Activated T-cell treated with anti-CD3 and anti-CD28 coated beads, Interleukin-2, amount 50 U/mL, for 72 hours (primary cell): Measurements from ENCODE around the gene SLC38A3. TPM values are rescaled to one million over a fixed set of nuclear protein-coding genes. Genes with fewer than 3 reads are reported as not detected.

Source experiments
- ATAC-seq, 2 donors: fragments of 150-1000 bp; cut with Tn5 transposase; replicated peaks in 1 of 2; 2 replicates each; pipeline ENCODE4 v1.10.0; 2021; ENCODE audit warnings: moderate library complexity in 2 of 2, mild to moderate bottlenecking in 1 of 2
- DNase-seq, 2 donors: peaks; one replicate each; pipeline ENCODE4 v3.0.0; 2021 to 2022; ENCODE audit warnings: mixed read lengths in 1 of 2
- H3K27ac Mint-ChIP-seq: one replicate; pipeline ENCODE4 v1.8.0; 2022; ENCODE audit warnings: mild to moderate bottlenecking, moderate library complexity, mixed read lengths
- H3K27me3 Mint-ChIP-seq: one replicate; pipeline ENCODE4 v1.8.0; 2022; ENCODE audit warnings: low read depth, mixed read lengths
- H3K36me3 Mint-ChIP-seq, 2 donors: one replicate each; pipeline ENCODE4 v1.8.0; 2022; ENCODE audit warnings: mixed read lengths in 2 of 2, mild to moderate bottlenecking in 1 of 2; ENCODE audit not compliant: insufficient read depth in 2 of 2
- H3K4me1 Mint-ChIP-seq: one replicate; pipeline ENCODE4 v1.8.0; 2022; ENCODE audit warnings: low read depth, mixed read lengths
- H3K4me3 Mint-ChIP-seq, 2 donors: one replicate each; pipeline ENCODE4 v1.8.0; 2022; ENCODE audit warnings: mild to moderate bottlenecking in 2 of 2, mixed read lengths in 2 of 2, moderate library complexity in 2 of 2
- H3K9me3 Mint-ChIP-seq, 2 donors: one replicate each; pipeline ENCODE4 v1.8.0; 2022; ENCODE audit warnings: mixed read lengths in 2 of 2
- total RNA-seq, 2 donors: library from RNA; stranded (reverse); gene quantifications; one replicate each; pipeline ENCODE4 v1.2.3, GENCODE V29; 2022

The SLC38A3 gene
- total RNA-seq, 2 donors from 2014 or later: not detected

DNA sequence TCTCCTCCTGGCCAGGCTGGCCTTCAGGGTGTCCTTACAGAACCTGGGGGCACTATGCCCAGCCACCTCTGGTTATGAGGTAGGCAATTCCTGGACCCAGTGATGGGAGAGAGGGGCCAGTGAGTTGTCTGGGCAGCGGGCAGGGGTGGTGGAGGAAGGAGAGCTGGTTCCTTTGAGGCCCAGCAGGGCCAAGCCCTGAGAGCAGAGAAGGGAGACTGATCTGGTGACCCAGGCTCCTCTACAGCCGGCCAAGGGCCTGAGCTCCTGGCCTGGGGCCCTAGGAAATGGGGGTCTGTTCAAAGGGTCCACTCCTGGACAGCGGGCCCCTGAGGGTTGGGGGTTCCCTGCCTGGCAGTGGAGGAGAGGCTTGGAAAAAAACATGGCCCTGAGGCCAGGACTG, 7.9 kb downstream of the SLC38A3 start:
- ATAC-seq (no peak), DNase-seq (no peak)
- no peaks in the 10 kb centered on the region for H3K9me3 Mint-ChIP-seq
- H3K4me1 Mint-ChIP-seq: no peaks in the 10 kb centered on the region
- H3K27ac Mint-ChIP-seq: no peak overlapping the region
- no peak overlapping the region for H3K4me3 Mint-ChIP-seq
- H3K36me3 Mint-ChIP-seq: no peaks in the 10 kb centered on the region
- H3K27me3 Mint-ChIP-seq: no peaks in the 10 kb centered on the region

DNA sequence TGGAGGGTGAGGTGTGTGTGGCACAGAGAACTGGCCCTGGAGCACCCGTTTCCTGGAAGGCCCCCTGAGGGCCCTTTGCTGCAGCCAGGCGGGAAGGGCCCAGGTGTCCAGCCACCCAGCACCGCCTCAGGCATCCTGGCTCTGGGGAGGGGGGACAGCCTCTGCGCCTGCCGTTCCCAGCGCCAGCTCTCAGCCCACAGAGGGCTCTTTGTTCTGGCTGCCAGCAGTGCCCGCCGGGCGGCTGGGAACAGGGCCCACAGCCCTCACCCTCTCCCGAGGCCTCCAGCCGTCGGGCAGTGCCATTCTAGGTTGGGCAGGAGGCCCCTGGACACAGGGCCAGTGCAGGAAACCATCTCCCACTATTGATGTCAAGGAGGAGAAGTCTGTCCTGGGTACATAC, 8.3 kb downstream of the SLC38A3 start:
- Mint-ChIP-seq H3K36me3 (no peaks in the 10 kb centered on the region), H3K27me3 (no peaks in the 10 kb centered on the region), H3K4me1 (no peaks in the 10 kb centered on the region), H3K9me3 (no peaks in the 10 kb centered on the region), H3K27ac (no peak overlapping the region), H3K4me3 (no peak overlapping the region)
- no peak for ATAC-seq
- DNase-seq: no peak

DNA sequence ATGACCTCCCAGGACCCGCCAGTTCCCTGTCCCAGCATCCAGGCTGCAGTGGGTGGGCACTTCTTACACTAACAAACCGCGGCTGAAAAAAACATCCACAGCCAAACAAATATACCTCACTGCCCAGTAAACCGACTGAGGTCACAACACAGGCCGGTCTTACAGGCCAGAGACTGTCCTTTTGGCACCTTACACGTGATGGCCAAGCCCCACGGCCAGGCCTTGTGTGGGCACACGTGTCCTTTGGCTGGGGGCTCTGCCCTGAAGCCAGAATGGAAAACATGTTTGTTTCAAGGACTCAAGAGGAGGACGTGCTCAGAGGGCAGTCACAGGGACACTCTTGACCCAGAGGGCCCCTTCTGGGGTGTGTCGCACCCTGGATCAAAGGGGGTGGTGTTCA, 9.8 kb downstream of the SLC38A3 start:
- Mint-ChIP-seq H3K4me3 (no peak overlapping the region), H3K27me3 (no peaks in the 10 kb centered on the region), H3K9me3 (no peaks in the 10 kb centered on the region), H3K27ac (no peak overlapping the region), H3K4me1 (no peaks in the 10 kb centered on the region), H3K36me3 (no peaks in the 10 kb centered on the region)
- DNase-seq: no peak
- ATAC-seq: no peak

DNA sequence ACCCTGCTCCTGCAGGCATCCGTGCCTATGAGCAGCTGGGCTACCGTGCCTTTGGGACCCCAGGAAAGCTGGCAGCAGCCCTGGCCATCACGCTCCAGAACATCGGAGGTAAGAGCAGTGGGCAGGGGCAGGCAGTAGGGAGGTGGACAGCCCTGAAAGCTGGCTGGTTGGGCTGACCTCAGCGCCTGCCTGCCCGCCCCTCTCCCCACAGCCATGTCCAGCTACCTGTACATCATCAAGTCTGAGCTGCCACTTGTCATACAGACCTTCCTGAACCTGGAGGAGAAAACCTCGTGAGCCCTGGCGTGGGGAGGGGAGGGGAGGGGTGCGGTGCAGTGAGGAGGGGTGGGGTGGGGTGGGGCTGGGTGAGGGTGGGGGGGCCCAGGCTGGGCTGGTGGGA, 10.5 kb downstream of the SLC38A3 start:
- Mint-ChIP-seq H3K27ac (no peak overlapping the region), H3K4me3 (no peak overlapping the region), H3K9me3 (no peaks in the 10 kb centered on the region), H3K4me1 (no peaks in the 10 kb centered on the region), H3K36me3 (no peaks in the 10 kb centered on the region), H3K27me3 (no peaks in the 10 kb centered on the region)
- ATAC-seq (no peak), DNase-seq (no peak)

DNA sequence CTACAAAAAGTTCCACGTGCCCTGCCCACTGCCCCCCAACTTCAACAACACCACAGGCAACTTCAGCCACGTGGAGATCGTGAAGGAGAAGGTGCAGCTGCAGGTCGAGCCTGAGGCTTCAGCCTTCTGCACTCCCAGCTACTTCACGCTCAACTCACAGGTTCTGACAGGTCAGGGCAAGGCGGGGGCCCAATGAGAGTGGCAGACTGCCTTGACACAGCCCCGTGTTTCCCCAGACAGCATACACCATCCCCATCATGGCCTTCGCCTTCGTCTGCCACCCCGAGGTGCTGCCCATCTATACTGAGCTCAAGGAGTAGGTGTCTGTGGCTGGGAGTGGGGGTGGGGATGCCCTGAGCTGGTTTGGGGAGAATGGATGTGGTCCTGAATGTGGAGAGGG, 12.6 kb downstream of the SLC38A3 start:
- H3K9me3 Mint-ChIP-seq: no peaks in the 10 kb centered on the region
- no peaks in the 10 kb centered on the region for H3K36me3 Mint-ChIP-seq
- H3K27ac Mint-ChIP-seq: no peak overlapping the region
- no peak for DNase-seq
- no peak overlapping the region for H3K4me3 Mint-ChIP-seq
- no peaks in the 10 kb centered on the region for H3K27me3 Mint-ChIP-seq
- no peak for ATAC-seq
- no peaks in the 10 kb centered on the region for H3K4me1 Mint-ChIP-seq

DNA sequence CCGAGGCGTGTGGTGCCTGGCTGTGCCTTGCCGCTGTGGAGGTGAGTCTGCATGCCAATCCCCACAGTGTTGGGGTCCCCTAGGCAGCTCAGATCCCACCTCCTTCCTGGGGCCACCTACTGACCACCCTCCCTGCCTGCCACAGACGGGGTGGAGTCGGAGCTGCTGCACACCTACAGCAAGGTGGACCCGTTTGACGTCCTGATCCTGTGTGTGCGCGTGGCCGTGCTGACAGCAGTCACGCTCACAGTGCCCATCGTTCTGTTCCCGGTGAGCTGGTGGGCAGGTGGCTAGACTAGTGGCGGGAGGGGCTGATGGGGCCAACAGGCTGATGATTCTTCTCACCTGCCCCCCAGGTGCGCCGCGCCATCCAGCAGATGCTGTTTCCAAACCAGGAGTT, 13.4 kb downstream of the SLC38A3 start:
- H3K4me3 Mint-ChIP-seq: no peak overlapping the region
- no peak overlapping the region for H3K27ac Mint-ChIP-seq
- ATAC-seq: no peak
- no peaks in the 10 kb centered on the region for H3K27me3 Mint-ChIP-seq
- no peak for DNase-seq
- no peaks in the 10 kb centered on the region for H3K36me3 Mint-ChIP-seq
- H3K9me3 Mint-ChIP-seq: no peaks in the 10 kb centered on the region
- H3K4me1 Mint-ChIP-seq: no peaks in the 10 kb centered on the region

DNA sequence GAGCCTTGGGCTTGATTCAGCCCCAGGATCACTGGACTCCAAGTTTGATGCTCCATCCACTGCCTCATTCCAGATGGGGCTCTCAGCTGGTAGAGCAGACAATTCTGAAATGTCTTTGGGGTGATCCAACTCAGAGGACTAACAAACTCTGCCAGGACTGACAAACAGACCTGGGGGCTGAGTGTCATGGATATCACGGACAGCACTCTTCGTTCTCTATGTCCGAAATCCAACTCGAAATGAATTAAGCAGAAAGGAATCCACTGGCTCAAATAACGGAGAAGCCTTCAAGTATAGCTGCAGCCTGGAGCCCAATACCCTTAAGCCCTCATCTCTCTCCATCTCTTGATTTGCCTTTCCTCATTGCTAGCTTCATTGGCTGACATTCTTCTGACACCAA, 14.2 kb downstream of the SLC38A3 start:
- no peak for ATAC-seq

DNA sequence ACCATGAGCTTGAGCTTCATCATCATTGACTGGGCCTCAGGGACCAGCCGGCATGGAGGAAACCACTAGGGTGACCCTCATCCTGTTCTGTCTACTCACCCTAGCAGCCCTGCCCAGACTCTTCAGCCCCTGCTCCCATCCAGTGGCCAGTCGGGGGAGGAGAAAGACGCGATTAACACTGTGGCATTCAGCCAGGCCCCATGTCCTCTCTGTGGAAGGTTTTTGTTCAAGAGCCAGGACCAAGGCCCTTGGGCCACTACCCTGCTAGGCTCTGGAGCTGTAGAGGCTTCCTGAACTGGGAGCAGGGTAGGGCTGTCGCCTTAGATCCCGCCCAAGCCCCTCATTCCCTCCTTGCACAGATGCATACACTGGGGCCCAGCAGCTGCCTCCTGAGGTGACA, 15.0 kb downstream of the SLC38A3 start:
- Mint-ChIP-seq H3K4me3 (no peak overlapping the region), H3K9me3 (no peaks in the 10 kb centered on the region), H3K4me1 (no peaks in the 10 kb centered on the region), H3K27ac (no peak overlapping the region), H3K36me3 (no peaks in the 10 kb centered on the region), H3K27me3 (peaks cover 8% of the 10 kb centered on the region)
- DNase-seq (no peak), ATAC-seq (no peak)

More for the DNA sequence above, 14.2 kb downstream of the SLC38A3 start:
- Mint-ChIP-seq H3K36me3 (no peaks in the 10 kb centered on the region), H3K4me3 (no peak overlapping the region), H3K27ac (no peak overlapping the region), H3K9me3 (no peaks in the 10 kb centered on the region), H3K27me3 (no peaks in the 10 kb centered on the region), H3K4me1 (no peaks in the 10 kb centered on the region)
- no peak for DNase-seq

DNA sequence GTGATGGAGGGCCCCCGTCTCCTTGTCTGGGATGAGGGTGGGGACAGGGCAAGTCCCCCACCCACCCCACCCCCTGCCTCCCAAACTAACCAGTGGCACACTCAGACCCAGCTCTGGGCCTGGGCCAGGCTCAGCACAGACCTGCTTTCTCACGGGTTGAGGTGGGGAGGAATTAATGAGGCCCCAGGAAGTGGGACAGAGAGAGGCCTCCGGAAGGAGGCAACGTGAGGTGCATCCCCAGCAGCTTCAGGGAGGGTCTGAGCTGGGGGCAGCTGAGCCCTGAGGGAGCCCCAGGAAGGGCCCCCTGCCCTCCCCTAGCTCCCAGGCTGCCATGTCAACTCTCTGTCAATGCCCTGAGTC, 16.0 kb downstream of the SLC38A3 start:
- Mint-ChIP-seq H3K36me3 (no peaks in the 10 kb centered on the region), H3K4me3 (no peak overlapping the region), H3K27ac (no peak overlapping the region), H3K9me3 (no peaks in the 10 kb centered on the region), H3K4me1 (peaks cover 6% of the 10 kb centered on the region), H3K27me3 (peaks cover 10% of the 10 kb centered on the region)
- DNase-seq: no peak
- peak; percentile 19 to 43 for ATAC-seq

DNA sequence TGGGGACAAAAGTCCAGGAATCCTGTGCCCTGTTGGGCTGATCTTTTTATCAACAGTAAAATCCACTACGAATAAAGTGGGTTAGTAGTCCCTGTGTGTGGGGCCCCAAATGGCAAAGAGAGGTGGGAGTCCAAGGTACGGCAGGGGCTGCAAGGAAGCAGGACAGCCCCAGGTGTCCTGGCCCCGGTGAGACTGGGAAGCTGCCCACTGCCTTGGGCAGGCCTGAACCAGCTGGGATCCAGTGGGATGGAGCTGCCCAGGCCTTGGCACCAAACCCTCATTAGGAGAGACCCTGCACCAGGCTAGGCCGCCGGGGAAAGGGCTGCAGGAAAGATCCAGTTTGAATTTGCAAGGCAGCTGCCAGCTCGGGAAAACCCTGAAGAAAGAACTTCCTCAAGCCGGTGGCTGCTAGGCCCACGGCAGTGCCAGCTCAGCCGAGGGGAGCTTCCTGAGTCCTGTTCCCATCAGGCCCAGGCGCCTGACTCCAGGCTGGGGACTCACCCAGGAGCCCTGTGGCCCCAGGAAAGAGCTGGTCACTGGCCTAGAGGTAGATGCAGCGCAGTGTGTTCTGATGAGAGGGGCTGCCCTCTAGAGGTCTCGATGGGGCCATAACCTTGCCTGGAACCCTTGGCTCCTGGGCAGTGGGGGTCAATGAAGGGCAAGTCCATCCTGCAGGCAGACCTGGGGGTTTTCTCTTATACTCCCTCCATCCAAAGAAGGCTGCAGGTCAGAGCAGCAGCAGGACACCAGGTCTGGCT, 16.5 kb downstream of the SLC38A3 start:
- no peak overlapping the region for H3K4me3 Mint-ChIP-seq
- no peak overlapping the region for H3K27ac Mint-ChIP-seq
- H3K9me3 Mint-ChIP-seq: no peaks in the 10 kb centered on the region
- no peak for ATAC-seq
- H3K27me3 Mint-ChIP-seq: peaks cover 10% of the 10 kb centered on the region
- H3K36me3 Mint-ChIP-seq: no peaks in the 10 kb centered on the region
- no peak for DNase-seq
- H3K4me1 Mint-ChIP-seq: peaks cover 10% of the 10 kb centered on the region

DNA sequence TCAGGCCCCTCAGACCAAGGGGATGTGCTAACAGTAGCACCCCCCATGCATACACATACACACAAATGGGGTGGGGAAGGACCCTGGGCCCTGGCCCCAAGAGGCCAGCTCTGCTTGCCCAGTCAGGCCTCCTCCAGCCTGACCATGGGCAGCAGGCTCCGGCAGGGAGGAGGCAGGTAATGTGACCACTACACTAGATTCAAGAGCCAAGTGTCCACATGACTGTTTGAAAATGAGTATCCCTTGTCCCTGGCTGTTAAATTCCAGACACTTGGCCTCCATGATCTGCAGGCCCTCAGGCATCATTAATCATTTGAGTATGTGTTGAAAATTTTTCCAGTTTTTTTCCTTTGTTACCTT, 17.1 kb downstream of the SLC38A3 start:
- no peaks in the 10 kb centered on the region for H3K9me3 Mint-ChIP-seq
- no peaks in the 10 kb centered on the region for H3K36me3 Mint-ChIP-seq
- no peak overlapping the region for H3K4me3 Mint-ChIP-seq
- H3K27ac Mint-ChIP-seq: no peak overlapping the region
- peaks cover 15% of the 10 kb centered on the region for H3K4me1 Mint-ChIP-seq
- peaks cover 10% of the 10 kb centered on the region for H3K27me3 Mint-ChIP-seq
- DNase-seq (no peak), ATAC-seq (no peak)

DNA sequence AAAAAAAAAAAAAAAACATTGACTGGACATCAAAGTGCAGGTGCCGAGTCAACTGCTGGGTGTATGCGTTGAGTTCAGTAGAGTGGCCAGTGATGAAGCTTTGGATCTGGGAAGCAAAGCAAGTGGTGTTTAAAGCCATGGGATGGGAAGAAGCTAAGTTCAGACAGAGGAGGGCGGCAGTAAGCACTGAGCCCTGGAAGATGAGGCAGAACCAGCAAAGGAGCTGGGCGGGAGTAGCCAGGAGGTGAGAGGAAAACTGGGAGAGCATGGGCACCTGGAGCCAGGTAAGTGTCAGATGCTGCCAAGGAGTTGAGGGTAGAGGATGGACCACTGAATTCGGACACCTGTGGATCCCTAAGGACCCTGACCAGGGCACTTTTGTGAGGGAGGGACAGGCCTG, 19.6 kb downstream of the SLC38A3 start:
- no peaks in the 10 kb centered on the region for H3K36me3 Mint-ChIP-seq
- H3K4me3 Mint-ChIP-seq: no peak overlapping the region
- peaks cover 32% of the 10 kb centered on the region for H3K4me1 Mint-ChIP-seq
- no peak for ATAC-seq
- no peak for DNase-seq
- no peaks in the 10 kb centered on the region for H3K9me3 Mint-ChIP-seq
- peaks cover 10% of the 10 kb centered on the region for H3K27me3 Mint-ChIP-seq
- no peak overlapping the region for H3K27ac Mint-ChIP-seq

DNA sequence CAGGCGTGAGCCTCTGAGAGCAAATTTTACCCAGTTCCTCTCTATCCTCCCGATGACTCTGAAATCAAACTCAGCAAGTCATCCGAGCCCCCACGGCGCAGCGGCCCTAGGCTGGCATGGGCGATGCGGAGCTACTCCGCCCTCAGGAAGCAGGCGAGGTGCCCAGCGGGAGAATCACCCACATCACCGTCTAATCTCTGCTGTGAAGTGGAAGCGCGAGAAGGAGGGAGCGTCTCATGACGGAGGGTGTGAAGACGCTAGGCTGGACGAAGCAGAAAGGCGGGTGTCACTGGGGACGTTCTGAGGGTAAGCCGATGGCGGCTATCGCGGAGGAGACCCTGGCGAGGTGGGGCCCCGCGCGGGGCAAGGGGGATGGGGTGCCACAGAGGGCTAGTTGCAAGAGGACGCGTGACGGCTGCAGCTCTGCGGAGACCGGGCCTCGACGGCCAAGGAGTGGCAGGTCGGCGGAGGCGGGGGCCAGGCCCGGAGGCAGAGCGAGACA, 21.9 kb downstream of the SLC38A3 start:
- Mint-ChIP-seq H3K9me3 (no peaks in the 10 kb centered on the region), H3K4me3 (peak overlapping the region; percentile 87 to 97), H3K4me1 (peaks cover 32% of the 10 kb centered on the region), H3K27me3 (peaks cover 10% of the 10 kb centered on the region), H3K27ac (peak overlapping the region; percentile 90), H3K36me3 (no peaks in the 10 kb centered on the region)
- DNase-seq: peak; percentile 55
- peak; percentile 37 to 43 for ATAC-seq
